Suppressor macrophage (primary cell): ENCODE results near the gene SLC2A1.

Source experiments
- DNase-seq, 4 experiments: peaks; one replicate each; pipeline ENCODE4 v3.0.0-alpha.2; 2020 to 2022

The SLC2A1 gene

DNA sequence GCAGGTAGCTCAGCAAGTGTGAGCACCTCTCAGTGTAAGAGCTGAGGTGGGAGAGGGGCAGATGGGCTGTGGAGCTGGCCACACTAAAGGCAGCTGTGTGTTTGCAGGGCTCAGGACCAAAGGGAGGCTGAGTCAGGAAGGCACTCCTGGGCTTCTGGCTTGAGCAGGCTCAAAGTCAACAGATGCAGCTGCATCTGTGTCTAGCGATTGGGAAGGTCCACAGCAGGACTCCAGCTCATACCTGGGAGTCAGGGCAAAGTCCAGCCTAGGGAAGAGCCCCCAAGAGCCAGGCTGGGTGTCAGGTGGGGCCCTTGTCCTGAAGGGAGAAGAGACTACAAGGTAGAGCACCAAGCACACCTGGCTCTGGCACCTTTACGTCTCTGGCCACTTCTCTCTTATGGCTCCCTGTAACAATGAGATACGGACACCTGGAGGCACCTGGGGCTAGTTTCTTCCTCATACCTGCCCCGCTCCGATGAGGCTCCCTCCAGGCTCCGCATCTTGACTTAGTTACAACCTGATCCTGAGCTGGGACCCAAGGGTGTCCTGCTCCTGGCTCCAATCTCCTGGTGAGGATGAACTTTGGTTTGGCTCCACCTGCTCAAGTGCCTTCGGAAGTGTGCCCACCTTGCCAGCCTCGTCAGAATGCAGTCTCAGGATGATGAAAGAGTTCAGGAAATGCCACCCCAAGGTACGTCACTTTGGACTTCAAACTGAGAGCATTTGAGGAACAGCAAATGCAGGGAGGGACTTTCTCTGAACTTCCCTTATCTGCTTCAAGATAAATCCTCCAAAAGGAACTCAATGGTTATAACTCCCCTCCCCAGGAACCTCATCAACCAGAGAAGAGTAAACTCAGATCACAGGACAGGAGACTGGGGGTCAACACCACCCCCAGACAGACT, 21.5 kb upstream of the SLC2A1 start:
- DNase-seq: peak; percentile 62 to 80 (median 76)

- DNase-seq: no peak
Measured at GRCh38 chr1:42979036-42979430, 20.4 kb upstream of the SLC2A1 start.

- no peak for DNase-seq
Measured at GRCh38 chr1:42978317-42979035, 19.8 kb upstream of the SLC2A1 start.

- no peak for DNase-seq
Measured at GRCh38 chr1:42977653-42978052, 19.0 kb upstream of the SLC2A1 start.

- no peak for DNase-seq
Measured at GRCh38 chr1:42975561-42976225, 17.0 kb upstream of the SLC2A1 start.

- no peak for DNase-seq
Measured at GRCh38 chr1:42974767-42975437, 16.2 kb upstream of the SLC2A1 start.

- DNase-seq: no peak
Measured at GRCh38 chr1:42973799-42974198, 15.1 kb upstream of the SLC2A1 start.

- no peak for DNase-seq
Measured at GRCh38 chr1:42973286-42973685, 14.6 kb upstream of the SLC2A1 start.

GRCh38 chr1:42971841-42972291, 13.2 kb upstream of the SLC2A1 start:
- peak in 2 of 4 experiments; percentile 26 to 43 for DNase-seq

DNA sequence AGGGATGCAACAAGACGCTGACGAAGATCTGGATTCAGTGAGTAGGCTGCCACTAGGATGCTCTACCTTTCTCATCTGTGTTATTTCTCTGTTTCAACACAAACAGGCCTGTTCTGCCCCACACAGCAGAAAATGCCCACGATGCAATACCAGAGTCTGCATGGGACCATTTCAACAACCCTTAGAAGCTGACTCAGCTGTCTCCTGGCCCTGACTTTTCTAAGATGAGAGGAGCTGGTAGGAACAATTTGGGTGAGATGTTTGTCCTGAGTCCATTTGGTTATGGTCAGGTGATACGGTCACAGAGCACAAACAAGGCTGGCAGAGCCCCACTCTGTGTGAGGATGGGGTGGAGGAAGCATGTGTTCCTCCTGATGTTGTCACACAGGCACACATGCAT, 11.5 kb upstream of the SLC2A1 start:
- peak in 2 of 4 experiments; percentile 26 to 27 for DNase-seq

GRCh38 chr1:42968654-42969053, 10.0 kb upstream of the SLC2A1 start:
- no peak for DNase-seq

DNA sequence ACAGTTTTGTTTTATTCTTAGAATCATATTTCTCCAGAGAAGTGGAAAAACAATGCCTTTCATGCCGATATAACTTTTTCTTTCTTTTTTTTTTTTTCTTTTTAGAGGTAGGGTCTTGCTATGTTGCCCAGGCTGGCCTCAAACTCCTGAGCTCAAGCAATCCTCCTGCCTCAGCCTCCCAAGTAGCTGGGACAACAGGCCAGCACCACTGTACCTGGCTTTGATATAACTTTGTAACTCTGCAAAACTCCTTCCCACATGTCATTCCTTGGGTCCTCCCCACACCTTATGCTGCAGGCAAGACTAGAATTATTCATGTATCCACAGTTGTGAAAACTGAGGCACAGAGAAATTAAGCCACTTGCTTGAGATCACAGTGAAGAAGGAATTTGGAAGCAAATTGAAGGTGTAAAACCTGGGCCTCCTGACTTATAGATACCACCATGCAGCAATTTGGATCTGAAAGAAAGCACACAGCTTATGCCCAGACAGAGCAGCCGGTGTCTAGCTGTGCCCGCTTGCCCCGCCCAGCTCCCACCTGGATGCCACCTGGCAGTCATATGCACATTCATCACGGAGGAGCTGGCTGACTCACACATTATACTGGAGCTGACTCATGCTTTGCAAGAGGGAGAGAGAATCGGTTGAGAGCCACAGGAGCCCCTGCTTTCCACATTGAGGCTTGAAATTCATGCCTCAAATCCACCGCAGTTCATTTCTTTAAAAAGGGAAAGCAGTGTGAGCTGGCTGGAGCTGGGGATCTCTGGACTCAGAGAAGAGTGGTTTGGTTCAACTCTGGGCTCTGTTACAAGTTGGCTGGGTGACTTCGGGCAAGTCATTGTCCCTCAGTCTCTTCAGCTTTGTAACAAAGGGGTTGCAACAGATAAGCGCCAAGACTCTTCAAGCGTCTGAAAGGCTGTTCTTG, 8.3 kb upstream of the SLC2A1 start:
- no peak for DNase-seq

- no peak for DNase-seq
Measured at GRCh38 chr1:42965378-42965777, 6.7 kb upstream of the SLC2A1 start.

GRCh38 chr1:42964044-42964812, 5.6 kb upstream of the SLC2A1 start:
- DNase-seq: no peak

DNA sequence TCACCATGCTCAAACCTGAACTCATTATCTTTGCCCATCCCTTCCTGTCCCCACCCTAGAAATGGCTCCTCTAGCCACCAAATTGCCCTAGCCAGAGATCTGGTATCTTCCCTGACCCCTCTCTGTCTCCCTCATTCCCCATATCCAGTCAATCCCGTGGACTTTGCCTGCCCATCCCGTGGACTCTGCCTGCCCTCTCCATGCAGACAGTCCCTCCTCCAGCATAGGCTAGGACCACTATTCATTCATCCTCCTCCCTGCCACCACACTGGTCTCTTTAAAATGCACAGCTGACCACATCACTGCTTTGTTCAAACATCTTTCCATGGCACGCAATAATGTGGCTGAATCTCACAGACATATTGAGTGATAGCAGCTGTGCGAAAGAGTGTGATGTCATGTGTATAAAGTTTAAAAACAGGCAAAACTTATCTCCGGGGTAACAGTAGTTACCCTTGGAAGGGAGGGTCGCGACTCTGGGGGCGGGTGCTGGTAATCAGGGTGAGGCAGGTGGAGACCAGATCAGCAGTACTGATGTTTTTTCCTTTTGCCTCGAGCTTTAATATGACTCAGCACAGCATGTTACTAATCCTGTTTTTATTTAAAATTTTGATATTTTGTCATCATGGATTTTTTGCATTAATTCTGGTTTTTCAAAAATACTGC, 4.8 kb upstream of the SLC2A1 start:
- DNase-seq: no peak

DNA sequence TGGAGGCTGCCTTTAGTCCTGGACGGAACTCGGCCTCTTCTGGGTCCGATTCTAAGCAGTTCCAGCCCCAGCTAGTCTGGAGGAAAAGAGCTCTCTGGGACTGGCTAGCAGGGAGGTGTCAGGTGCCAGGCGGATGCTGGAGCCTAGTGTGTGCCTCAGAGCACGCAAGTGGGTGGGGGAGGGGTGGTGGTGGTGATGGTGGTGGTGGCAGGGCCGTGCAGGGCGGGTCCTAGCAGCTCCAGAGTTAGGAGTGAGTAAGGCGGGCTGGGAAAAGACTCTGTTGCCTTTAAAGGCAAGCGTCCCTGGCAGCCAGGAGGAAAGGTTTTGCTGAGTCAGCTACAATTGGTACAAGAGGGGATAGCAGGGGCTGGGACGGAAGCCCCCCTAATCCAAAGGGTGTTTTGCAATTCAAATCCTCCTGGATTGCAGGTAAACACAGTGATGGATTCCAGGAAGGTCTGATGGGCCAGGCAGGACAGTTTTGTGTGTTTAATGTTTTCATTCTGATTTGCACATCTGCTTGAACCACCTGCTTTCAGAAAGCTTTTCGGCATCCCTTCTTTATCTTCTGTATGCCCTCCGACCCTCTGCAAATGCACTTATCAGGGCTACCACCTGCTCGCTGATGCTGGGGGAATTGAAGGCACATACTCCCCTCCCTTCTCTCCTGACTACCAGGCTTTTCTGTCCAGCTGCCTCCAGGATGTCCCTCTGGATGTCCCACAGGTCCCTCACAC, 4.1 kb upstream of the SLC2A1 start:
- no peak for DNase-seq

DNA sequence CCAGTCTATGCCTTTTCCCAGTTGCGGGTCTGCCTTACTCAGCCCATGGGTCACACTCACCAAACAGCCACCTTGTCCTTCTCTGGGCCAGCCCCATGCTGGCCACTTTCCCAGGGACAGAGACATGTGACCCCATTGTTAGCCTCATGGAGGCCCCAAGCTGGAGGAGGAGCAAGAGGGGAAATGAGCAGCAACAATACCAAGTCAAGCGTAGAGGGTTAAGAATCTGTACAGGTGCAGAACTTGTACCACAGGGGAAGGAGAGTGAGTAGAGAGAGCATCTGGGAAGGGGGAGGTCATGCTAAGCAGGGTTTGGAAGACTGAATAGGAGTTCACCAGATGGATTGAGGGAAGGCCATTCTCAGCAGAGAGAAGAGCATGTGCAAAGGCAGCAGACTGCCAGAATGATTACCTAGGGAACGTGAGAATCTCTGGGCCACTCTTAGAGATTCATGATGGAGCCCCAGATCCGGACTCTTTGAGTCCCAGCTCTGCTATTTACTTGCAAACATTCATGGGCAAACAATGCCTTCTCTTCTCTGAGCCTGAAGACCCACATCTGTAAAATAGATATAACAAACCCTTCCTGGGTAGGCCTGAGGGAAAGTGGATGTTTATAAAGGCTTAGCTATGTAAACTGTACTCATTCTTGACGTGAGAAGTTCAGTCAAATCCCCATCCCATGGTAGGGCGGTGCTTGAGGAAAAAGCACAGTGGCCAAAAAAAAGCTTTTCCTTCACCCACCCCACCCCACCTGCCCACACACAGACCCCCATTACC, 2.8 kb upstream of the SLC2A1 start:
- DNase-seq: no peak

- no peak for DNase-seq
Measured at GRCh38 chr1:42960566-42961311, 2.1 kb upstream of the SLC2A1 start.
